Neural progenitor cell (in vitro differentiated cells): ENCODE data around the gene HTR1D. TPM values are rescaled to one million over a fixed set of nuclear protein-coding genes. Genes with fewer than 3 reads are reported as not detected.
A peak's percentile ranks its signal among the peaks of the same experiment; 100 is the strongest.
"Not testable (repeated sequence)": the region's sequence is repeated elsewhere in the genome, so short reads cannot be mapped to it uniquely, and the experiment has no call there.

ENCODE experiments used
- DNase-seq: peaks from one replicate; pipeline ENCODE4 v3.0.0-alpha.2; 2016; ENCODE audit warnings: low spot score
- H2AFZ ChIP-seq: fragments of 200-600 bp; sonication (generic); replicated peaks from 2 replicates; pipeline ENCODE4 v1.6.1; 2016; ENCODE audit warnings: antibody characterized with exemption
- H3F3A ChIP-seq: fragments of 200-600 bp; sonication (generic); 2 replicates; pipeline ENCODE4 v1.6.1; 2016; ENCODE audit warnings: antibody characterized with exemption, low read depth
- H3K27ac ChIP-seq: fragments of 200-600 bp; sonication (generic); 2 replicates; pipeline ENCODE4 v1.5.1; 2016; ENCODE audit warnings: mild to moderate bottlenecking
- H3K27me3 ChIP-seq: fragments of 200-600 bp; sonication (generic); 2 replicates; pipeline ENCODE4 v1.6.1; 2016; ENCODE audit warnings: mild to moderate bottlenecking, moderate library complexity
- H3K36me3 ChIP-seq: fragments of 200-600 bp; sonication (generic); 2 replicates; pipeline ENCODE4 v1.5.1; 2016
- H3K4me1 ChIP-seq: fragments of 200-600 bp; sonication (generic); 2 replicates; pipeline ENCODE4 v1.6.1; 2016; ENCODE audit warnings: mixed run types
- H3K4me2 ChIP-seq: fragments of 200-600 bp; sonication (generic); 2 replicates; pipeline ENCODE4 v1.6.1; 2016
- H3K4me3 ChIP-seq: fragments of 200-600 bp; sonication (generic); 2 replicates; pipeline ENCODE4 v1.5.1; 2016
- H3K79me2 ChIP-seq: fragments of 200-600 bp; sonication (generic); 2 replicates; pipeline ENCODE4 v1.6.1; 2016; ENCODE audit warnings: low read depth
- H3K9ac ChIP-seq: fragments of 200-600 bp; sonication (generic); 2 replicates; pipeline ENCODE4 v1.6.1; 2016
- H3K9me3 ChIP-seq: fragments of 200-600 bp; sonication (generic); 2 replicates; pipeline ENCODE4 v1.5.1; 2016; ENCODE audit warnings: low read depth
- H4K20me1 ChIP-seq: fragments of 200-600 bp; sonication (generic); 2 replicates; pipeline ENCODE4 v1.6.1; 2016; ENCODE audit warnings: low read depth
- H3K27ac Mint-ChIP-seq: 3 replicates; pipeline ENCODE4 v1.8.0; 2021; ENCODE audit warnings: mixed read lengths
- H3K27me3 Mint-ChIP-seq: 2 replicates; pipeline ENCODE4 v1.8.0; 2022; ENCODE audit warnings: low read depth, mild to moderate bottlenecking, inconsistent platforms, moderate library complexity, mixed read lengths; ENCODE audit not compliant: insufficient read depth
- H3K36me3 Mint-ChIP-seq: 3 replicates; pipeline ENCODE4 v1.8.0; 2021; ENCODE audit warnings: mixed read lengths
- H3K4me1 Mint-ChIP-seq: 3 replicates; pipeline ENCODE4 v1.8.0; 2021; ENCODE audit warnings: mixed read lengths
- H3K4me3 Mint-ChIP-seq: 3 replicates; pipeline ENCODE4 v1.8.0; 2021; ENCODE audit warnings: mild to moderate bottlenecking, moderate library complexity, mixed read lengths
- H3K9me3 Mint-ChIP-seq: 3 replicates; pipeline ENCODE4 v1.8.0; 2020; ENCODE audit warnings: mixed read lengths
- EZH2 ChIP-seq: fragments of 200-600 bp; sonication (generic); IDR thresholded peaks from 2 replicates; pipeline ENCODE4 v1.6.1; 2017; ENCODE audit warnings: antibody characterized with exemption, mild to moderate bottlenecking, moderate library complexity
- EZH2phosphoT487 ChIP-seq: fragments of 200-600 bp; sonication (generic); IDR thresholded peaks from 2 replicates; pipeline ENCODE4 v1.6.1; 2017; ENCODE audit warnings: antibody characterized with exemption
- total RNA-seq: library from RNA; depleted of rRNA; stranded (reverse); fragments of >200 nt; gene quantifications from 2 replicates; pipeline ENCODE4 v1.2.3, GENCODE V29; 2015; ENCODE audit warnings: low replicate concordance
- TF ChIP-seq, protein P1 (sequence below): fragments of 200-600 bp; sonication (generic); IDR thresholded peaks from 2 replicates; pipeline ENCODE4 v1.5.1; 2017; ENCODE audit warnings: antibody characterized with exemption, mild to moderate bottlenecking

HTR1D gene
- total RNA-seq, 1 donor from 2014 or later: 1.1 TPM

DNA sequence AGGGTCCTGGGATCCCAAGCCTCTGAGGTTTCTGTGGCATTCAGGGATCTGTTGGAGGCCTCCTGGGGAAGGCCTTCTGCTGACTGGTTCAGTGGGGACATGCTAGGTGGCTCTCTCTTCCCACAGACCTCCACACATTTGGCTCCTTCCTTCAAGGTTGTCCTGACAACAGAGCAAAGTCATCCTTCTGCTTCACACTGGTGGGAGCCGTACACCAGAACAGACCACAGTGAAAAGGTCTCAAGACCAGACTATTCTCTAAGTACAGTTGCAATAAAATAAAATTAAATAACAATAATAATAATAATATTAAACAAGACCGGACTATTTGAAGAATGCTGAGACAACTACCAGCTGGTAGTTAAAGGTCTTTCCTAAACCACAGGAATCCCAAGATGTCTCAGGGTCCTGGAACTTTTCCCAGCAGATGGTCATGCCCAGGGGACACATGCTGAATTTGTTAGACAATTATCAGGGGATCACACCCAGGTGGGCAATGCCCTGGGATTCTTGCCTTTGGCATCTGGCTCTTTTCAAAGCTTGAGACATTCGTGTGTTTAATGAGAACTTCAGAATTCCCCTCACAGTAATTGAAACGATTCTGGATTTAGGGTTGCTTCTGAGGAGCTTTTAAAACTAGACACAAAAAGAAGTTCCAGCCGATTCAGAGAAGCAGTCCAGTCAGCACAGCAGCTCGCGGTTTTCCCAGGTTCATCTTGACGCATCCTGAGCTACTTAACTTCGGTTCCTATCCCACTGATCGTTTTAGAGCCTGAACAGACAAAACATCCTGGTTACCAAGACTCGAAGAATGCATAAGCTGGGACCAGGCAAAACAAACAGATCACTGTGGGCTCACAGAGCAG, 22.9 kb downstream of the HTR1D start:
- H3K79me2 ChIP-seq: no peaks in the 10 kb centered on the region
- peak; percentile 45 for DNase-seq
- H3K27me3 ChIP-seq: no peaks in the 10 kb centered on the region
- Mint-ChIP-seq H3K27ac (peak overlapping the region; percentile 58), H3K27me3 (peaks cover 5% of the 10 kb centered on the region), H3K4me1 (peaks cover 13% of the 10 kb centered on the region), H3K36me3 (peaks cover 3% of the 10 kb centered on the region), H3K9me3 (peaks cover 2% of the 10 kb centered on the region), H3K4me3 (no peak overlapping the region)
- H3K9me3 ChIP-seq: no peaks in the 10 kb centered on the region
- no peaks in the 10 kb centered on the region for H3F3A ChIP-seq
- no peak overlapping the region for H3K27ac ChIP-seq
- H3K4me3 ChIP-seq: no peak overlapping the region
- H3K4me1 ChIP-seq: no peaks in the 10 kb centered on the region
- H2AFZ ChIP-seq: no peak overlapping the region
- H3K9ac ChIP-seq: no peak overlapping the region
- TF ChIP-seq EZH2 (no peak), EZH2phosphoT487 (no peak)
- TF ChIP-seq, protein P1, sequence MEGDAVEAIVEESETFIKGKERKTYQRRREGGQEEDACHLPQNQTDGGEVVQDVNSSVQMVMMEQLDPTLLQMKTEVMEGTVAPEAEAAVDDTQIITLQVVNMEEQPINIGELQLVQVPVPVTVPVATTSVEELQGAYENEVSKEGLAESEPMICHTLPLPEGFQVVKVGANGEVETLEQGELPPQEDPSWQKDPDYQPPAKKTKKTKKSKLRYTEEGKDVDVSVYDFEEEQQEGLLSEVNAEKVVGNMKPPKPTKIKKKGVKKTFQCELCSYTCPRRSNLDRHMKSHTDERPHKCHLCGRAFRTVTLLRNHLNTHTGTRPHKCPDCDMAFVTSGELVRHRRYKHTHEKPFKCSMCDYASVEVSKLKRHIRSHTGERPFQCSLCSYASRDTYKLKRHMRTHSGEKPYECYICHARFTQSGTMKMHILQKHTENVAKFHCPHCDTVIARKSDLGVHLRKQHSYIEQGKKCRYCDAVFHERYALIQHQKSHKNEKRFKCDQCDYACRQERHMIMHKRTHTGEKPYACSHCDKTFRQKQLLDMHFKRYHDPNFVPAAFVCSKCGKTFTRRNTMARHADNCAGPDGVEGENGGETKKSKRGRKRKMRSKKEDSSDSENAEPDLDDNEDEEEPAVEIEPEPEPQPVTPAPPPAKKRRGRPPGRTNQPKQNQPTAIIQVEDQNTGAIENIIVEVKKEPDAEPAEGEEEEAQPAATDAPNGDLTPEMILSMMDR: no peak
- no peaks in the 10 kb centered on the region for H3K36me3 ChIP-seq
- no peak overlapping the region for H3K4me2 ChIP-seq
- H4K20me1 ChIP-seq: no peaks in the 10 kb centered on the region

DNA sequence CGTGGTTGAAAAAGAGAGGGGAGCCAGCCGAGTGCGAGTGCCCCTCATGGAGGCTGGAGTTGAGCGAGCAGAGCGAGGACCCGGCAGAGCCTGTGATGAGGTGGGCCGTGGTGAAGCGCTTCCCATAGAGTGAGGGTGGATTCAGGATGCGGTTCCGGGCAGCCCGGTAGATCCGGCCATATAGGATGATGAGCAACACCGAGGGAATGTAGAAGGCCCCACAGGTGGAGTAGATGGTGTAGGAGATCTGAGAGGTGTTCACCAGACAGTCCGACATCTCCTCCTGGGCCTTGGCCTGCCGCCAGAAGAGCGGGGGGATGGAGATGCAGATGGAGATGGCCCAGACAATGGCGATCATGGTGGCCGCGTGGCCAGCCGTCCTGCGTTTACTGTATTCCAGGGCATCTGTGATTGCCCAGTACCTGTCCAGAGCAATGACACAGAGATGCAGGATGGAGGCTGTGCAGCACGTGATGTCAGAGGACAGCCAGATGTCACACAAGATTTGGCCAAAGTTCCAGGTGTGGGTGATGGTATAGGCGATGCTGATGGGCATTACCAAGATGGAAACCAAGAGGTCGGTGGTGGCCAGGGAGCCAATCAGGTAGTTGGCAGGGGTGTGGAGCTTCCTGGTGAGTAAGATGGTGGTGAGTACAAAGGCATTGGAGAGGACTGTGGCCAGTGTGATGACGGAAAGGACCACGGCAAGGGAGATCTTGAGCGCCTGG, 23.7 kb downstream of the HTR1D start:
- Mint-ChIP-seq H3K4me3 (no peak overlapping the region), H3K27me3 (peaks cover 5% of the 10 kb centered on the region), H3K27ac (peak overlapping the region; percentile 44), H3K4me1 (peaks cover 13% of the 10 kb centered on the region), H3K9me3 (peaks cover 2% of the 10 kb centered on the region), H3K36me3 (peaks cover 3% of the 10 kb centered on the region)
- H2AFZ ChIP-seq: no peak overlapping the region
- no peaks in the 10 kb centered on the region for H3K36me3 ChIP-seq
- H3K9me3 ChIP-seq: no peaks in the 10 kb centered on the region
- no peaks in the 10 kb centered on the region for H3K4me1 ChIP-seq
- H3K27me3 ChIP-seq: no peaks in the 10 kb centered on the region
- no peaks in the 10 kb centered on the region for H4K20me1 ChIP-seq
- no peak overlapping the region for H3K27ac ChIP-seq
- H3K4me2 ChIP-seq: no peak overlapping the region
- no peak overlapping the region for H3K9ac ChIP-seq
- TF ChIP-seq EZH2 (no peak), EZH2phosphoT487 (no peak)
- TF ChIP-seq, protein P1: no peak
- DNase-seq: no peak
- H3K79me2 ChIP-seq: no peaks in the 10 kb centered on the region
- no peaks in the 10 kb centered on the region for H3F3A ChIP-seq
- H3K4me3 ChIP-seq: no peak overlapping the region

DNA sequence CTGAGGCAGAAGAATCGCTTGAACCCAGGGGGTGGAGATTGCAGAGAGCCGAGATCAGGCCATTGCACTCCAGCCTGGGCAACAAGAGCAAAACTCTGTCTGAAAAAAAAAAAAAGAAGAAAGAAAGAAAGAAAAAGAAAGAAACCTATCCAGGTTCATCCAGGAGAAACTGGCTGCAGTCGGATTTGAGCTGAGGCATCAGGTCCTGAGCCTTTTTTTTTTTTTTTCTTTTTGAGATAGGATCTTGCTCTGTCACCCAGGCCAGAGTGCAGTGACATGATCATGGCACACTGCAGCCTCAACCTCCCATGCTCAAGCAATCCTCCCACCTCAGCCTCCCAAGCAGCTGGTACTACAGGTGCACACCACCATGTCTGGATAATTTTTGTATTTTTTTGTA, 26.1 kb downstream of the HTR1D start:
- Histone ChIP-seq H3K27me3 (no peaks in the 10 kb centered on the region), H3K9ac (no peak overlapping the region), H3K4me1 (no peaks in the 10 kb centered on the region), H4K20me1 (no peaks in the 10 kb centered on the region), H3K36me3 (no peaks in the 10 kb centered on the region), H2AFZ (no peak overlapping the region), H3K4me3 (no peak overlapping the region), H3K9me3 (no peaks in the 10 kb centered on the region), H3F3A (no peaks in the 10 kb centered on the region), H3K27ac (no peak overlapping the region), H3K79me2 (no peaks in the 10 kb centered on the region), H3K4me2 (no peak overlapping the region)
- H3K27ac Mint-ChIP-seq: no peak overlapping the region
- H3K27me3 Mint-ChIP-seq: peaks cover 8% of the 10 kb centered on the region
- H3K36me3 Mint-ChIP-seq: peaks cover 3% of the 10 kb centered on the region
- TF ChIP-seq EZH2 (no peak), EZH2phosphoT487 (no peak)
- TF ChIP-seq, protein P1: no peak
- DNase-seq: no peak
- peaks cover 2% of the 10 kb centered on the region for H3K9me3 Mint-ChIP-seq
- H3K4me3 Mint-ChIP-seq: no peak overlapping the region
- peaks cover 15% of the 10 kb centered on the region for H3K4me1 Mint-ChIP-seq

DNA sequence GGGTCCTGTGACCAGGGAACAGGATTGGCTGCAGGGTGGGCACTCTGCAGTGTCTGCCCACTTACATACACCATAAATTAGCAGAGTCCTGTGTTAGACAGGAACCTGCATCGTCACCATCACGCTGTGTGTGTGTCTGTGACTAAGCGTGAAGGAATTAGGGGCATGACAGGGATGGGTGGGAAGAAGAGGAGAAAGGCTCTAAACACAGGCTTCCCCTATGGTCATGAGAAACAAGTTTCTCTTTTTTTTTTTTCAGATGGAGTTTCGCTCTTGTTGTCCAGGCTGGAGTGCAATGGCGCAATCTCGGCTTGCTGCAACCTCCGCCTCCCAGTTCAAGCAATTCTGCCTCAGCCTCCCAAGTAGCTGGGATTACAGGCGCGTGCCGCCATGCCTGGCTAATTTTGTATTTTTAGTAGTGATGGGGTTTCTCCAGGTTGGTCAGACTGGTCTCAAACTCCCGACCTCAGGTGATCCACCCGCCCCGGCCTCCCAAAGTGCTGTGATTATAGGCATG, 28.3 kb downstream of the HTR1D start:
- not testable (repeated sequence) for H3K9ac ChIP-seq, H3F3A ChIP-seq, H3K36me3 ChIP-seq, DNase-seq, H3K27me3 Mint-ChIP-seq, H4K20me1 ChIP-seq, H3K4me2 ChIP-seq, H3K36me3 Mint-ChIP-seq, H3K9me3 Mint-ChIP-seq, H3K79me2 ChIP-seq, H3K9me3 ChIP-seq, H3K4me3 Mint-ChIP-seq, H3K4me1 ChIP-seq, H3K27ac Mint-ChIP-seq, H3K4me3 ChIP-seq, H2AFZ ChIP-seq, H3K27ac ChIP-seq, H3K27me3 ChIP-seq
- H3K4me1 Mint-ChIP-seq: peaks cover 10% of the 10 kb centered on the region
